HEK293 (cell line): ENCODE measurements around the gene FHL3.

Experiments used
- GFI1B ChIP-seq: fragments of 450-650 bp; formaldehyde crosslinking; IDR thresholded peaks from 2 replicates; pipeline ENCODE4 v1.5.1; 2016; ENCODE audit warnings: missing biosample characterization, missing genetic modification characterization
- MEIS1 ChIP-seq: sonication (generic); formaldehyde crosslinking; IDR thresholded peaks from 2 replicates; pipeline ENCODE4 v1.8.1; 2022; ENCODE audit warnings: missing genetic modification reagents, mild to moderate bottlenecking, borderline replicate concordance
- SP3 ChIP-seq: fragments of 450-650 bp; formaldehyde crosslinking; IDR thresholded peaks from 2 replicates; pipeline ENCODE4 v1.5.1; 2016; ENCODE audit warnings: missing biosample characterization, missing genetic modification characterization
- ZFHX2 ChIP-seq: fragments of 450-650 bp; formaldehyde crosslinking; conservative IDR thresholded peaks from 2 replicates; pipeline ENCODE4 v1.5.1; 2016; ENCODE audit warnings: missing biosample characterization, missing genetic modification characterization
- ZNF121 ChIP-seq: fragments of 450-650 bp; formaldehyde crosslinking; IDR thresholded peaks from 2 replicates; pipeline ENCODE4 v1.5.1; 2016; ENCODE audit warnings: missing biosample characterization, missing genetic modification characterization
- ZNF155 ChIP-seq: fragments of 450-650 bp; formaldehyde crosslinking; IDR thresholded peaks from 2 replicates; pipeline ENCODE4 v1.5.1; 2016; ENCODE audit warnings: missing biosample characterization, missing genetic modification characterization
- ZNF157 ChIP-seq: fragments of 450-650 bp; formaldehyde crosslinking; IDR thresholded peaks from 2 replicates; pipeline ENCODE4 v1.5.1; 2016; ENCODE audit warnings: missing biosample characterization, missing genetic modification characterization
- ZNF211 ChIP-seq: fragments of 450-650 bp; formaldehyde crosslinking; IDR thresholded peaks from 2 replicates; pipeline ENCODE4 v1.5.1; 2016; ENCODE audit warnings: low read depth, missing biosample characterization, missing genetic modification characterization
- ZNF292 ChIP-seq: fragments of 450-650 bp; formaldehyde crosslinking; IDR thresholded peaks from 2 replicates; pipeline ENCODE4 v1.5.1; 2016; ENCODE audit warnings: low read depth, missing biosample characterization, missing genetic modification characterization, borderline replicate concordance
- ZNF391 ChIP-seq: fragments of 450-650 bp; formaldehyde crosslinking; IDR thresholded peaks from 2 replicates; pipeline ENCODE4 v1.5.1; 2016; ENCODE audit warnings: low read depth, missing biosample characterization, missing genetic modification characterization, borderline replicate concordance
- ZNF394 ChIP-seq: fragments of 450-650 bp; formaldehyde crosslinking; IDR thresholded peaks from 2 replicates; pipeline ENCODE4 v1.5.1; 2016; ENCODE audit warnings: missing biosample characterization, missing genetic modification characterization, mild to moderate bottlenecking, moderate library complexity, borderline replicate concordance
- ZNF426 ChIP-seq: fragments of 450-650 bp; formaldehyde crosslinking; IDR thresholded peaks from 2 replicates; pipeline ENCODE4 v1.5.1; 2017; ENCODE audit warnings: missing biosample characterization, missing genetic modification characterization, mild to moderate bottlenecking, inconsistent platforms, moderate library complexity
- ZNF514 ChIP-seq: fragments of 450-650 bp; formaldehyde crosslinking; IDR thresholded peaks from 2 replicates; pipeline ENCODE4 v1.5.1; 2016; ENCODE audit warnings: missing biosample characterization, missing genetic modification characterization
- ZNF561 ChIP-seq: fragments of 450-650 bp; IDR thresholded peaks from 2 replicates; pipeline ENCODE4 v1.5.1; 2018; ENCODE audit warnings: missing biosample characterization, missing genetic modification characterization, borderline replicate concordance
- ZNF585B ChIP-seq: fragments of 450-650 bp; formaldehyde crosslinking; IDR thresholded peaks from 2 replicates; pipeline ENCODE4 v1.5.1; 2016; ENCODE audit warnings: missing biosample characterization, missing genetic modification characterization
- ZNF658 ChIP-seq: fragments of 450-650 bp; formaldehyde crosslinking; IDR thresholded peaks from 2 replicates; pipeline ENCODE4; 2016; ENCODE audit warnings: missing biosample characterization, missing genetic modification characterization
- TF ChIP-seq, protein P1 (sequence below): fragments of 450-650 bp; formaldehyde crosslinking; IDR thresholded peaks from 2 replicates; pipeline ENCODE4 v1.5.1; 2016; ENCODE audit warnings: missing biosample characterization, missing genetic modification characterization
- TF ChIP-seq, protein P2 (sequence below): fragments of 450-650 bp; formaldehyde crosslinking; IDR thresholded peaks from 2 replicates; pipeline ENCODE4 v1.5.1; 2016; ENCODE audit warnings: missing biosample characterization, missing genetic modification characterization
- TF ChIP-seq, protein P3 (sequence below): fragments of 450-650 bp; formaldehyde crosslinking; IDR thresholded peaks from 2 replicates; pipeline ENCODE4 v1.5.1; 2016; ENCODE audit warnings: missing biosample characterization, missing genetic modification characterization, borderline replicate concordance
- TF ChIP-seq, protein P4 (sequence below): fragments of 450-650 bp; formaldehyde crosslinking; IDR thresholded peaks from 2 replicates; pipeline ENCODE4 v1.5.1; 2016; ENCODE audit warnings: missing biosample characterization, missing genetic modification characterization
- TF ChIP-seq, protein P5 (sequence below): fragments of 450-650 bp; formaldehyde crosslinking; IDR thresholded peaks from 2 replicates; pipeline ENCODE4 v1.5.1; 2017; ENCODE audit warnings: missing biosample characterization, missing genetic modification characterization
- TF ChIP-seq, protein P6 (sequence below): fragments of 450-650 bp; formaldehyde crosslinking; IDR thresholded peaks from 2 replicates; pipeline ENCODE4 v1.5.1; 2017; ENCODE audit warnings: missing biosample characterization, missing genetic modification characterization
- TF ChIP-seq, protein P7 (sequence below): fragments of 450-650 bp; formaldehyde crosslinking; IDR thresholded peaks from 2 replicates; pipeline ENCODE4 v1.5.0; 2017; ENCODE audit warnings: missing biosample characterization, missing genetic modification characterization, borderline replicate concordance

The FHL3 gene

DNA sequence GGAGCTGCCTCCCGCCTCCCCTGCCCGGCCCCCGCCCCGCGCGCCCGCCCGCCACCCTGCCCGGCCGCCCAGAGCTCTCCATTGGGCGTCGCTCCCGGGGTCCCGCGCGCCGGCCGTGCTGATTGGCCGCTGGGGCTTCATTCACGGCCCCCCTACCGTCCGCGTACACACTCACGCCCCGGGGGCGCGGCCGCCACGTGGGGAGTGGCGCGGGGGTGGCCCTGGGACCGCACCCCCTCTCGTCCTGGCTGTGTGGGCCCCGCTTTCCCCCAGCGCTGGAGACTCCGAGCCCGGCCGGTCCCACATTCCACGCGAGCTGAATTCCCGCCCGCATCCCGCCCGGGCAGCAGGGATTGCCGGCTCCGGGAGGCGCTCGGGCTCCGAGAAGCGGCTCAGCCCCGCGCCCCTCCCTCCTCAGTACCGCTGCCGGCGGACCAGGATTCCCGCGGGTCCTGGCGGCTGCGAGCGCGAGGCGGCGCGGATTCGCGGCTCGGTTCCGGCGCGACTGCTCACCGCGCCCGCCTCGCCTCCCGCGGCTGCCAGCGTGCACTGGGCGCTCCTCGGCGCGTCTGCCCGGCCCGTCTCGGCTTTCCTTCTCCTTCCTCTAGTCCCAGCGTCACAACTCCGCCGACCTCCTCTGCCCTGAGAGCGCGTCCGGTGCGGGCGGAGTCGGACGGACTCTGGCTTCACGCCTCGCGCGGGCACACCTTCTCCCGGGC, 41.7 kb upstream of the FHL3 start (continued):
- TF ChIP-seq ZNF394 (no peak), MEIS1 (CRISPR knock-in tag) (no peak), ZNF121 (no peak), ZFHX2 (peak; percentile 91), ZNF585B (tag by site-specific recombination) (no peak), ZNF426 (tag by site-specific recombination) (no peak), ZNF211 (tag by site-specific recombination) (no peak), ZNF292 (no peak), ZNF391 (tag by site-specific recombination) (no peak), SP3 (tag by site-specific recombination) (peak; percentile 88), ZNF658 (tag by site-specific recombination) (no peak), ZNF514 (tag by site-specific recombination) (no peak), ZNF561 (tag by site-specific recombination) (peak; percentile 56; the same call in 1 of the 2 replicates), GFI1B (no peak), ZNF155 (no peak), ZNF157 (no peak)
- TF ChIP-seq, protein P1, sequence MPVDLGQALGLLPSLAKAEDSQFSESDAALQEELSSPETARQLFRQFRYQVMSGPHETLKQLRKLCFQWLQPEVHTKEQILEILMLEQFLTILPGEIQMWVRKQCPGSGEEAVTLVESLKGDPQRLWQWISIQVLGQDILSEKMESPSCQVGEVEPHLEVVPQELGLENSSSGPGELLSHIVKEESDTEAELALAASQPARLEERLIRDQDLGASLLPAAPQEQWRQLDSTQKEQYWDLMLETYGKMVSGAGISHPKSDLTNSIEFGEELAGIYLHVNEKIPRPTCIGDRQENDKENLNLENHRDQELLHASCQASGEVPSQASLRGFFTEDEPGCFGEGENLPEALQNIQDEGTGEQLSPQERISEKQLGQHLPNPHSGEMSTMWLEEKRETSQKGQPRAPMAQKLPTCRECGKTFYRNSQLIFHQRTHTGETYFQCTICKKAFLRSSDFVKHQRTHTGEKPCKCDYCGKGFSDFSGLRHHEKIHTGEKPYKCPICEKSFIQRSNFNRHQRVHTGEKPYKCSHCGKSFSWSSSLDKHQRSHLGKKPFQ (tag by site-specific recombination), result no peak
- TF ChIP-seq, protein P2, sequence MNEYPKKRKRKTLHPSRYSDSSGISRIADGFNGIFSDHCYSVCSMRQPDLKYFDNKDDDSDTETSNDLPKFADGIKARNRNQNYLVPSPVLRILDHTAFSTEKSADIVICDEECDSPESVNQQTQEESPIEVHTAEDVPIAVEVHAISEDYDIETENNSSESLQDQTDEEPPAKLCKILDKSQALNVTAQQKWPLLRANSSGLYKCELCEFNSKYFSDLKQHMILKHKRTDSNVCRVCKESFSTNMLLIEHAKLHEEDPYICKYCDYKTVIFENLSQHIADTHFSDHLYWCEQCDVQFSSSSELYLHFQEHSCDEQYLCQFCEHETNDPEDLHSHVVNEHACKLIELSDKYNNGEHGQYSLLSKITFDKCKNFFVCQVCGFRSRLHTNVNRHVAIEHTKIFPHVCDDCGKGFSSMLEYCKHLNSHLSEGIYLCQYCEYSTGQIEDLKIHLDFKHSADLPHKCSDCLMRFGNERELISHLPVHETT (tag by site-specific recombination), result no peak
- TF ChIP-seq, protein P3, sequence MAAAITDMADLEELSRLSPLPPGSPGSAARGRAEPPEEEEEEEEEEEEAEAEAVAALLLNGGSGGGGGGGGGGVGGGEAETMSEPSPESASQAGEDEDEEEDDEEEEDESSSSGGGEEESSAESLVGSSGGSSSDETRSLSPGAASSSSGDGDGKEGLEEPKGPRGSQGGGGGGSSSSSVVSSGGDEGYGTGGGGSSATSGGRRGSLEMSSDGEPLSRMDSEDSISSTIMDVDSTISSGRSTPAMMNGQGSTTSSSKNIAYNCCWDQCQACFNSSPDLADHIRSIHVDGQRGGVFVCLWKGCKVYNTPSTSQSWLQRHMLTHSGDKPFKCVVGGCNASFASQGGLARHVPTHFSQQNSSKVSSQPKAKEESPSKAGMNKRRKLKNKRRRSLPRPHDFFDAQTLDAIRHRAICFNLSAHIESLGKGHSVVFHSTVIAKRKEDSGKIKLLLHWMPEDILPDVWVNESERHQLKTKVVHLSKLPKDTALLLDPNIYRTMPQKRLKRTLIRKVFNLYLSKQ (tag by site-specific recombination), result no peak
- TF ChIP-seq, protein P4, sequence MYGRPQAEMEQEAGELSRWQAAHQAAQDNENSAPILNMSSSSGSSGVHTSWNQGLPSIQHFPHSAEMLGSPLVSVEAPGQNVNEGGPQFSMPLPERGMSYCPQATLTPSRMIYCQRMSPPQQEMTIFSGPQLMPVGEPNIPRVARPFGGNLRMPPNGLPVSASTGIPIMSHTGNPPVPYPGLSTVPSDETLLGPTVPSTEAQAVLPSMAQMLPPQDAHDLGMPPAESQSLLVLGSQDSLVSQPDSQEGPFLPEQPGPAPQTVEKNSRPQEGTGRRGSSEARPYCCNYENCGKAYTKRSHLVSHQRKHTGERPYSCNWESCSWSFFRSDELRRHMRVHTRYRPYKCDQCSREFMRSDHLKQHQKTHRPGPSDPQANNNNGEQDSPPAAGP (tag by site-specific recombination), result peak; percentile 80
- TF ChIP-seq, protein P5, sequence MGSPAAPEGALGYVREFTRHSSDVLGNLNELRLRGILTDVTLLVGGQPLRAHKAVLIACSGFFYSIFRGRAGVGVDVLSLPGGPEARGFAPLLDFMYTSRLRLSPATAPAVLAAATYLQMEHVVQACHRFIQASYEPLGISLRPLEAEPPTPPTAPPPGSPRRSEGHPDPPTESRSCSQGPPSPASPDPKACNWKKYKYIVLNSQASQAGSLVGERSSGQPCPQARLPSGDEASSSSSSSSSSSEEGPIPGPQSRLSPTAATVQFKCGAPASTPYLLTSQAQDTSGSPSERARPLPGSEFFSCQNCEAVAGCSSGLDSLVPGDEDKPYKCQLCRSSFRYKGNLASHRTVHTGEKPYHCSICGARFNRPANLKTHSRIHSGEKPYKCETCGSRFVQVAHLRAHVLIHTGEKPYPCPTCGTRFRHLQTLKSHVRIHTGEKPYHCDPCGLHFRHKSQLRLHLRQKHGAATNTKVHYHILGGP, result no peak
- TF ChIP-seq, protein P6, sequence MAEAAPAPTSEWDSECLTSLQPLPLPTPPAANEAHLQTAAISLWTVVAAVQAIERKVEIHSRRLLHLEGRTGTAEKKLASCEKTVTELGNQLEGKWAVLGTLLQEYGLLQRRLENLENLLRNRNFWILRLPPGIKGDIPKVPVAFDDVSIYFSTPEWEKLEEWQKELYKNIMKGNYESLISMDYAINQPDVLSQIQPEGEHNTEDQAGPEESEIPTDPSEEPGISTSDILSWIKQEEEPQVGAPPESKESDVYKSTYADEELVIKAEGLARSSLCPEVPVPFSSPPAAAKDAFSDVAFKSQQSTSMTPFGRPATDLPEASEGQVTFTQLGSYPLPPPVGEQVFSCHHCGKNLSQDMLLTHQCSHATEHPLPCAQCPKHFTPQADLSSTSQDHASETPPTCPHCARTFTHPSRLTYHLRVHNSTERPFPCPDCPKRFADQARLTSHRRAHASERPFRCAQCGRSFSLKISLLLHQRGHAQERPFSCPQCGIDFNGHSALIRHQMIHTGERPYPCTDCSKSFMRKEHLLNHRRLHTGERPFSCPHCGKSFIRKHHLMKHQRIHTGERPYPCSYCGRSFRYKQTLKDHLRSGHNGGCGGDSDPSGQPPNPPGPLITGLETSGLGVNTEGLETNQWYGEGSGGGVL (tag by site-specific recombination), result peak; percentile 30; the same call in 1 of the 2 replicates
- TF ChIP-seq, protein P7, sequence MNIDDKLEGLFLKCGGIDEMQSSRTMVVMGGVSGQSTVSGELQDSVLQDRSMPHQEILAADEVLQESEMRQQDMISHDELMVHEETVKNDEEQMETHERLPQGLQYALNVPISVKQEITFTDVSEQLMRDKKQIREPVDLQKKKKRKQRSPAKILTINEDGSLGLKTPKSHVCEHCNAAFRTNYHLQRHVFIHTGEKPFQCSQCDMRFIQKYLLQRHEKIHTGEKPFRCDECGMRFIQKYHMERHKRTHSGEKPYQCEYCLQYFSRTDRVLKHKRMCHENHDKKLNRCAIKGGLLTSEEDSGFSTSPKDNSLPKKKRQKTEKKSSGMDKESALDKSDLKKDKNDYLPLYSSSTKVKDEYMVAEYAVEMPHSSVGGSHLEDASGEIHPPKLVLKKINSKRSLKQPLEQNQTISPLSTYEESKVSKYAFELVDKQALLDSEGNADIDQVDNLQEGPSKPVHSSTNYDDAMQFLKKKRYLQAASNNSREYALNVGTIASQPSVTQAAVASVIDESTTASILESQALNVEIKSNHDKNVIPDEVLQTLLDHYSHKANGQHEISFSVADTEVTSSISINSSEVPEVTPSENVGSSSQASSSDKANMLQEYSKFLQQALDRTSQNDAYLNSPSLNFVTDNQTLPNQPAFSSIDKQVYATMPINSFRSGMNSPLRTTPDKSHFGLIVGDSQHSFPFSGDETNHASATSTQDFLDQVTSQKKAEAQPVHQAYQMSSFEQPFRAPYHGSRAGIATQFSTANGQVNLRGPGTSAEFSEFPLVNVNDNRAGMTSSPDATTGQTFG, result no peak
